Measurements from ENCODE around the gene PHKA2.

PHKA2 gene

DNA sequence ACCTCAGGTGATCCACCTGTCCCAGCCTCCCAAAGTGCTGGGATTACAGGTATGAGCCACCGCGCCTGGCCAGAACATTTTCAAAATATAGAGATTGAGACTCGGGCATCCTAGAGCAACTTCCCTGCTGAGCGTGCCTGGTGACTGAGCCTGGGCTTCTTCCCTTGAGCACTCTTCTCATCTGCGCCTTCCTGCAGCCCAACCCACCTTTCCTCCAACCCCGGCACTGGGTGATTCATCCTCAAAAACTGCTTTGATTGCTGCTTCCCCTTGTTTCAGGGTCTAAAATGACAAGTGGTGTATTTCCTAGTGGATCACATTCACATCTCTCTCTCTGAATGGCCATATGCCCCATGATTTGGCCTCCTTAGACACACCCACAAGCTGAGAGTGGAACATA, 37.8 kb downstream of the PHKA2 start:
- no peak for FAIRE-seq
- no peak for DNase-seq (ENCODE audit: insufficient read length)
- TF ChIP-seq TAF1 (IDR thresholded peaks at IDR 0.05; ENCODE audit: borderline replicate concordance, low read depth, low read length), result no peak
- TF ChIP-seq POLR2AphosphoS5 (IDR thresholded peaks at IDR 0.05; ENCODE audit: low read depth, low read length), result no peak
- TF ChIP-seq POLR2A (IDR thresholded peaks at IDR 0.05; ENCODE audit: low read depth, low read length), result no peak

DNA sequence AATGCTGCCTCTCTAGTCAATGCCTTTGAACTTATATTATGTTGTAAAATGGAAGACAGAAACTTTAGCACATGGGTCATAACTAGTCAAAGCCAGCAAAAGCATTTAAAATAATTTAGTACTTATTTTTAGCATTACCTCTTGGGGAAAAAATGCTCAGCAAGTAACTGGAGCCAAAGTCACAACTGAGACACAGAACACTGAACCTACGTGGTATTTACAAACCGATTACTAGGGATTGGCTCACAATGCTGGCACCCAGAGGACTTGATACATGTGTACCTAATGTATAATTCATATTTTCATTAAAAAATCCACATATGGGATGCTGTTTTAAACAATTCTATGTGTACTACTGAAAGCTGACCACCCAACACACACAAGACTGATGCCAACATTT, 38.4 kb downstream of the PHKA2 start:
- TF ChIP-seq POLR2AphosphoS5 (IDR thresholded peaks at IDR 0.05; ENCODE audit: low read depth, low read length) (no peak), TAF1 (IDR thresholded peaks at IDR 0.05; ENCODE audit: borderline replicate concordance, low read depth, low read length) (no peak), POLR2A (IDR thresholded peaks at IDR 0.05; ENCODE audit: low read depth, low read length) (no peak)
- FAIRE-seq (no peak), DNase-seq (ENCODE audit: insufficient read length) (no peak)

DNA sequence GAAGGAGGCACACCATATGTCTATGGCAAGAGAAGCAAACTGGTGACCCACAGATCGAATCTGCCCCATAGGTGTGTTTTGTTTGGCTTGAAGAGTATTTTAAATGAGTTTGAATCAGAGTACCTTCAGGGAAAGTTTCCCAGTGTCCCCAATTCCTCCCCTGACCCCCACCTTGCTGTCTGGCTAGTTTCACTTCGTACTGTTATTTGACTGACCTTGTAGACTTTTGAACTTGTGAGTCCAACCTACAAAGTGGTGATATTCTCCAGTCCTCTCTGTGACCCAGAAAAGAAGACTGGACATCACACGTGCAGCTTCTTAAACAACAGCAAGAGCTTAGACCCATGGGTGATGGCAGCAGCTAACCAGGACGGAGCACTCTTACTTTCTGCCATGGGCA, 39.4 kb downstream of the PHKA2 start:
- no peak for TF ChIP-seq POLR2A (IDR thresholded peaks at IDR 0.05; ENCODE audit: low read depth, low read length)
- TF ChIP-seq POLR2AphosphoS5 (IDR thresholded peaks at IDR 0.05; ENCODE audit: low read depth, low read length), result no peak
- no peak for TF ChIP-seq TAF1 (IDR thresholded peaks at IDR 0.05; ENCODE audit: borderline replicate concordance, low read depth, low read length)
- FAIRE-seq, result no peak
- DNase-seq (ENCODE audit: insufficient read length), result no peak

DNA sequence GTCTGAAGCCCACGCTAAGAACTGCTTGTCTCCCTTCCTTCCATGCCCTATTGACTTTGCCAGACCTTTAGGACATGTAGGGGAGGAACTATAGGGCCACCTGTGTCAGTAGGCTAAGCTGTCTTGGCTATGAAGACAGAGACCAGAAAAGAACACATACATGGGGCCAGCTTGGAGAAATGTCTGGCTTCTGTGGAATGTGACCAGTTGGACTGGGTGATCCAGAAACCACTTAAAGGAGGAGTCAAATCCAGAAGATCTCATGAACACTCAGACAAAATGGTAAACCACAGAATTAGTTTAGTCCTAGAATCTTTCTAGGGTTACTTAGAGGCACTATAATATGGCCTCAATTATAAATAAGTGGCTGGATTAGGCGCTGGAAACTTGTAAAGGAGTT, 42.0 kb downstream of the PHKA2 start:
- FAIRE-seq (no peak), DNase-seq (ENCODE audit: insufficient read length) (no peak)
- TF ChIP-seq TAF1 (IDR thresholded peaks at IDR 0.05; ENCODE audit: borderline replicate concordance, low read depth, low read length) (no peak), POLR2AphosphoS5 (IDR thresholded peaks at IDR 0.05; ENCODE audit: low read depth, low read length) (no peak), POLR2A (IDR thresholded peaks at IDR 0.05; ENCODE audit: low read depth, low read length) (no peak)

DNA sequence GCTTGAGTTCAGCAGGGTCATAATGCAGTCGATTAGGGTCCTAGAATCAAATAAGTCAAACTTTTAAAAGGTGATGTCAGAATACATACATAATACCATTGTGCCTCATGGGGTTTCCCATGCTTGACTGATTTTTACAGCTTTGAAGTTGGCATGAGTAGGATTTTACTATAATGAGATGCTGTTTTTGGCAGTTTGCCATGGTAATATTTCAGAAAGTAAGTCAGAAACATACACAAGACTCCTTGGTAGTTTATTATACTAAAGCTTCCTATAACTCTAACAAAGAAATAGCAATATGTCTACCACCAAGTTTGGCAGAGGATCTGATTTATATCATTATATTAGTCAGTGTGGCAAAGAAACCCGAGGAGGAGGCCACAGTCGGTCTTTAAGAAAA, 45.2 kb downstream of the PHKA2 start:
- TF ChIP-seq TAF1 (IDR thresholded peaks at IDR 0.05; ENCODE audit: borderline replicate concordance, low read depth, low read length), result no peak
- TF ChIP-seq POLR2A (IDR thresholded peaks at IDR 0.05; ENCODE audit: low read depth, low read length), result no peak
- TF ChIP-seq POLR2AphosphoS5 (IDR thresholded peaks at IDR 0.05; ENCODE audit: low read depth, low read length), result no peak
- FAIRE-seq (no peak), DNase-seq (ENCODE audit: insufficient read length) (no peak)

DNA sequence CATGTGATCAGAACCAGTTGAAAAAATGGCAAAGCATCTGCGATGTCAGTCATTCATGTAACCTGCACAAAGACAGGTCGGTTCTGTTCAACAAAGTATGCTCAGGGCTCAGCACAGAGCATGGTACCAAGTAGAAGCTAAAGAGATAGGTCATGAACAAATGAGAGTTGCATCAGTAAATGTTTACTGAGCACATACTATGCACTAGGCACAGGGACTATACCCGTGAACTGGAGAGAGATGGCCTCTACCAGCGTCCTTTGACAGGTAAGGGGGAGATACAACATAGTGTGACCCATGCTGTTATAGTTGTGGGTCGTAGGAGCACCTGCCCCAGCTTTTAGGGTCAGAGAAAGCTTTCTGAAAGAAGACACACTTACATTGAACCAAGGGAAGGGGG, 46.7 kb downstream of the PHKA2 start:
- FAIRE-seq, result no peak
- TF ChIP-seq TAF1 (IDR thresholded peaks at IDR 0.05; ENCODE audit: borderline replicate concordance, low read depth, low read length) (no peak), POLR2A (IDR thresholded peaks at IDR 0.05; ENCODE audit: low read depth, low read length) (no peak), POLR2AphosphoS5 (IDR thresholded peaks at IDR 0.05; ENCODE audit: low read depth, low read length) (no peak)
- DNase-seq (ENCODE audit: insufficient read length), result no peak

DNA sequence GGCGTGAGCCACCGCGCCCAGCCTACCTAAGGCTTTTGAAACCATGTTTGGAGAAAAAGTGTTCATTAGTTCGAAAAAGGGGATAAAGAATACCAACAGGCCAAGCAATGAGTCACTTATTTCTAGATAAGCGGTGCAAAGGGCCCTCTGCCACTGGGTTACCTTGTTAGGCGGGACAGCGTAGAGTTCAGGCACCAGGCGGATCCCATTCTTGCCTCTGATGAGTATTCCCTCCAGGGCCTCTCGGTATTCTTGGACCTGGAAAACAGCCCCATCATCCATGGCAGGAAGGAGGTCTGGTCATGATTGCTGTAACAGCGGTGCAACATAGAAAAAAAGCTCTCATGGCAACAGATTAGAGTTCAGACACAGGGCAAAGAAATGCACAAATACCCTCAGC, 48.0 kb downstream of the PHKA2 start:
- TF ChIP-seq POLR2A (IDR thresholded peaks at IDR 0.05; ENCODE audit: low read depth, low read length) (no peak), TAF1 (IDR thresholded peaks at IDR 0.05; ENCODE audit: borderline replicate concordance, low read depth, low read length) (no peak), POLR2AphosphoS5 (IDR thresholded peaks at IDR 0.05; ENCODE audit: low read depth, low read length) (no peak)
- DNase-seq (ENCODE audit: insufficient read length), result no peak
- no peak for FAIRE-seq

DNA sequence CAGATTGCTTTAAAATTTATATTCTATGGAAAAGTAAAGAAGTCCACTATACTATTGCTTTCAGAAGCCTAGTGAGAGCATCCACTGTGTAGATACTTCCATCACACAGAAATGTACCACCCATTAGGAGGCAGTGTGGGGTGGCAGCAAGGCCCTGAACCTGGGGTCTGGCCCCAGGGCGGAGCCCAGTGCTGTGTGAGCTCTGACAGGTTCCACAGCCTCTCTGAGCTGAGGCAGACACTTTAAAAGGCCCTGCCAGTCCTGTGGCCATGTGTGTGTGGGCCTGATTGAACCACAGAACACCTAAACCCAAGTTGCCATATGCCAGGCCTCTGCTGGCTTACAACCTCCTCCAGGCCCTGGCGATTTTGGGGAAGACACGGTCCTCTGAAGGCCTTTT, 49.2 kb downstream of the PHKA2 start:
- no peak for TF ChIP-seq POLR2A (IDR thresholded peaks at IDR 0.05; ENCODE audit: low read depth, low read length)
- no peak for TF ChIP-seq POLR2AphosphoS5 (IDR thresholded peaks at IDR 0.05; ENCODE audit: low read depth, low read length)
- no peak for TF ChIP-seq TAF1 (IDR thresholded peaks at IDR 0.05; ENCODE audit: borderline replicate concordance, low read depth, low read length)
- DNase-seq (ENCODE audit: insufficient read length), result no peak
- FAIRE-seq, result no peak

DNA sequence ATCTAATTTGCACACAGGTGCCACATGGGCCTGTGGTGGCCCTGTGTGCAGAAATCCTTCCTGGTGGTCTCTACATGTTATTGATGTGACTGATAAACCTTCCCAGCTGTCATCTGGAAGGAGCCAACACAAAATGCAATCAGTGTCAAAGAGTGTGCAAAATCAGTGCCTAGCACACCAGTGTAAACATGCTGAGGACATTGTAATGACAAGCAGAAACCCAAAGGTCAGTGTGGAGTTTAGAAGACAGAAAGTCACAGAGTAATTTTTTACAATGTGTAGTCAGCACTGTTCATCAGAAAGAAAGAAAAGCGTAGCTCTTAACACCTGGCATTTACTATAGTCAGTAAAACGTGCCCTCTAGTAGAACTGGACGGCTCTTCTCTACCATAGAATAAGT, 50.3 kb downstream of the PHKA2 start:
- no peak for TF ChIP-seq POLR2AphosphoS5 (IDR thresholded peaks at IDR 0.05; ENCODE audit: low read depth, low read length)
- no peak for FAIRE-seq
- no peak for DNase-seq (ENCODE audit: insufficient read length)

DNA sequence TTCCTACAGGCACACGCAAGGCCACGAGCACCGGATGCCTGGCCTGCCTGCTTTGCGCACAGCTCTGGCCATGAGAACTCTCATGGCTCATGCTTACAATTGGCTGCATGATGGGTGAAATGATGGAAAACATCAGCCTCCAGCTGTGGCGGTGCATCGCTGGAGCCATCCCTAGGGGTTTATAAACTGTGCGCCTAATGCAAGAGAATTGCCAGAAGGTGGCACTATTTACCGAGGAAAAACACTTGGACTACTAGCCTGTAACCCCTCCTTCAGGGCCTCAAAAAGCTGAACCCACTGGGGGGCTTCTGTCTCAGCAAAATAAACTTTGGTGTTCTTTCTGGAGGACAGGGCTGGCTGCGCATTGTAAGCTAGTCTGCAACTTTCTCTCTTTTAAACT, 51.9 kb downstream of the PHKA2 start:
- no peak for DNase-seq (ENCODE audit: insufficient read length)
- no peak for FAIRE-seq
- no peak for TF ChIP-seq TAF1 (IDR thresholded peaks at IDR 0.05; ENCODE audit: borderline replicate concordance, low read depth, low read length)
- no peak for TF ChIP-seq POLR2AphosphoS5 (IDR thresholded peaks at IDR 0.05; ENCODE audit: low read depth, low read length)
- TF ChIP-seq POLR2A (IDR thresholded peaks at IDR 0.05; ENCODE audit: low read depth, low read length), result no peak

DNA sequence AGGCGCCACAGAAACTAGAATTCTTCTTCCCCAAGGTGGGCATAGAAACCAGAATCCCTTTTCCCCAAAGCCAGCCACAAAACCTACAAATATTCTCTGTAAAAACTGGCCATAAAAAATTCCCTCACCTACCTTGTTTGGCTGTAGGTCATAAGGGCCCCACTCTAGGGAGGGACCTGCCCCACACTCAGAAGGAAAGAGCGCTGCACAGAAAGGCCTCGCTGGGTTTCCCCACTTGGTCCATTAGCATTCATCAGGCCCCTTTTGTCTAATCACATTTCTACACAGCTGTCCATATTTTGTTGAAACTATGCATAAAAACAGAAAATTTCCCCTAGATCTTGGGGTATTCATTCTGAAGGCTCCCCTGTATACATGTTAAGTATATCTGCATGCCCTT, 54.1 kb downstream of the PHKA2 start:
- DNase-seq (ENCODE audit: insufficient read length), result no peak
- no peak for FAIRE-seq

DNA sequence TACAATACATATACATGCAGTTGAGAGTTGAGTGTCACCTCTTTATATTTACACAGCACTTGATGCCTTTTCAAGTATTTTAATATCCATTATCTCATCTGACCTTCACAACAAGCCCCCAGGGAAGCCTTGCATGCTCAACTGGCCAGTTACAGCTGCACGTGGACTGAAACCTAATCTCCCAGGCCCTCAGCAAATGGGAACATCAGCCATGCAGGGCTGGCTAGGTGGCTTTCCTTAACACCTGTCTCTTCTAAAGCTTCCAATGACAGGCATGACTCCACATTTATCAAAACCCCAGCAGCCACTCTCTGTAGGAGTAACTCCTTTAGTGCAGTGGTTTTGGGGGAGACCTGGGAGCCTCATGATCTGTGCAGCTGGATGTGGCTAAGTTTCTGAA, 56.4 kb downstream of the PHKA2 start:
- no peak for DNase-seq (ENCODE audit: insufficient read length)
- TF ChIP-seq POLR2A (IDR thresholded peaks at IDR 0.05; ENCODE audit: low read depth, low read length), result no peak
- no peak for TF ChIP-seq TAF1 (IDR thresholded peaks at IDR 0.05; ENCODE audit: borderline replicate concordance, low read depth, low read length)
- TF ChIP-seq POLR2AphosphoS5 (IDR thresholded peaks at IDR 0.05; ENCODE audit: low read depth, low read length), result no peak
- FAIRE-seq, result no peak

More for the DNA sequence above, 54.1 kb downstream of the PHKA2 start:
- TF ChIP-seq TAF1 (IDR thresholded peaks at IDR 0.05; ENCODE audit: borderline replicate concordance, low read depth, low read length), result no peak
- TF ChIP-seq POLR2A (IDR thresholded peaks at IDR 0.05; ENCODE audit: low read depth, low read length), result no peak
- no peak for TF ChIP-seq POLR2AphosphoS5 (IDR thresholded peaks at IDR 0.05; ENCODE audit: low read depth, low read length)

DNA sequence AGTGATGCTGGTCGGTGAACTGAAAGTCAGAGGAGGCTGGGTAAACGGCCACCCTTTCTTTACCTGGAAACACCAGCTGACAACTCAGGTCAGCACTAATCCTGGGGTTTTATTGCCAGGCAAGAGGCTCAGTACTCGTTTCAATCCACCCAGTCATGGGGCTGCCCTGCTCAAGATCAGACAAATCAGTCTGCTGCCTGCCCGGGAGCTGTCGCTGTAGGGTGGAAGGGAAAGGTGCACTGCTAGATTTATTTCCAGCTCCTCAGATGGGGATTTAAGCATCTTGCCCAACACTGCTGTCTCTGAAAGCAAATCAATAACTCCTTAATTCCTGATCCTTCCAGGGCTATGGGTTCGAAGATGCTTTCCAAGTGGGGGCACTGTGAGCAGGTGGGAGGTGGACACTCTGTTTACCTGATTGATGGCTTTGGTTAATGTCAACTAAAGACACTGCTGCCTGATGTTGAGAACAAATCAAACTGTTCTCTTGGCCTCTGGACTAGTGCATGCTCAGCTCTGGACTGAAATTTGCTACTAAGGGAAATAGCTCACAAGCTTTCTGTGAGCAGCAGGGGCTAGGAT, 59.3 kb downstream of the PHKA2 start:
- DNase-seq (ENCODE audit: insufficient read length) (no peak), FAIRE-seq (no peak)
- TF ChIP-seq POLR2AphosphoS5 (IDR thresholded peaks at IDR 0.05; ENCODE audit: low read depth, low read length) (no peak), POLR2A (IDR thresholded peaks at IDR 0.05; ENCODE audit: low read depth, low read length) (no peak), TAF1 (IDR thresholded peaks at IDR 0.05; ENCODE audit: borderline replicate concordance, low read depth, low read length) (no peak)
